SK-N-SH (cell line): Measurements from ENCODE around the gene POU2F1. TPM values are rescaled to one million over a fixed set of nuclear protein-coding genes. Genes with fewer than 3 reads are reported as not detected.

Source experiments
- CTCF ChIA-PET: fragments of 300-600, 350-600 bp; formaldehyde crosslinking; extraction: SDS; loops from one replicate; lab custom pipeline; 2021; lab: Yijun Ruan, JAX
- POLR2A ChIA-PET: fragments of 350-600 bp; sonication (Branson Sonifier 250); formaldehyde crosslinking; extraction: SDS; loops from one replicate; lab custom pipeline; 2020; ENCODE audit warnings: antibody characterized with exemption, inconsistent platforms; lab: Yijun Ruan, JAX
- DNase-seq: peaks from one replicate; pipeline ENCODE4 v3.0.0; 2012
- H2AFZ ChIP-seq: fragments of 200-600 bp; sonication (generic); 2 replicates; pipeline ENCODE4 v1.8.1; 2016; ENCODE audit warnings: antibody characterized with exemption, mild to moderate bottlenecking, low read depth
- H3F3A ChIP-seq: fragments of 200-600 bp; sonication (generic); replicated peaks from 2 replicates; pipeline ENCODE3; 2016; ENCODE audit warnings: antibody characterized with exemption, mild to moderate bottlenecking; ENCODE audit not compliant: insufficient read depth
- H3K27ac ChIP-seq, 2 experiments: fragments of 200-500 bp in 1 of 2; fragments of 200-600 bp in 1 of 2; sonication (Bioruptor generic) in 1 of 2; sonication (generic), shearing (Covaris generic) in 1 of 2; 2 replicates each; pipeline versions ENCODE4 v1.5.1 to v1.6.1; 2014 to 2016; ENCODE audit warnings: low read depth in 2 of 2, inconsistent platforms in 1 of 2, low read length in 1 of 2, mild to moderate bottlenecking in 1 of 2, mixed read lengths in 1 of 2
- H3K27me3 ChIP-seq: fragments of 200-600 bp; sonication (generic), shearing (Covaris generic); 2 replicates; pipeline ENCODE4 v1.6.1; 2016; ENCODE audit warnings: mixed run types; ENCODE audit not compliant: insufficient read depth
- H3K36me3 ChIP-seq, 2 experiments: fragments of 200-500 bp in 1 of 2; fragments of 200-600 bp in 1 of 2; sonication (Bioruptor generic) in 1 of 2; sonication (generic) in 1 of 2; replicated peaks in 1 of 2; 2 replicates each; pipeline versions ENCODE3 to v1.5.1; 2014 to 2016; ENCODE audit warnings: low read length in 1 of 2, mild to moderate bottlenecking in 1 of 2; ENCODE audit not compliant: insufficient read depth in 2 of 2, control insufficient read depth in 1 of 2
- H3K4me1 ChIP-seq, 2 experiments: fragments of 200-500 bp in 1 of 2; fragments of 200-600 bp in 1 of 2; sonication (Bioruptor generic) in 1 of 2; sonication (generic), shearing (Covaris generic) in 1 of 2; 2 replicates each; pipeline versions ENCODE4 v1.5.1 to v1.6.1; 2014 to 2016; ENCODE audit warnings: low read depth in 1 of 2, low read length in 1 of 2, mixed run types in 1 of 2; ENCODE audit not compliant: insufficient read depth in 2 of 2, control insufficient read depth in 1 of 2
- H3K4me2 ChIP-seq: fragments of 200-600 bp; sonication (generic), shearing (Covaris generic); 2 replicates; pipeline ENCODE4 v1.6.1; 2017; ENCODE audit warnings: mixed run types
- H3K4me3 ChIP-seq, 2 experiments: fragments of 200-500 bp in 1 of 2; fragments of 200-600 bp in 1 of 2; sonication (Bioruptor generic) in 1 of 2; sonication (generic), shearing (Covaris generic) in 1 of 2; 2 replicates each; pipeline versions ENCODE4 v1.5.1 to v1.8.1; 2014 to 2016; ENCODE audit warnings: low read depth in 2 of 2, inconsistent platforms in 1 of 2, low read length in 1 of 2, mild to moderate bottlenecking in 1 of 2, mixed read lengths in 1 of 2, moderate library complexity in 1 of 2
- H3K79me2 ChIP-seq: fragments of 200-600 bp; sonication (generic); 2 replicates; pipeline ENCODE4 v1.8.1; 2017; ENCODE audit warnings: mild to moderate bottlenecking; ENCODE audit not compliant: insufficient read depth
- H3K9ac ChIP-seq: fragments of 200-600 bp; sonication (generic); 2 replicates; pipeline ENCODE4 v1.6.1; 2017; ENCODE audit warnings: mixed run types
- H3K9me2 ChIP-seq: fragments of 200-600 bp; sonication (generic); 2 replicates; pipeline ENCODE4 v1.6.1; 2017; ENCODE audit warnings: mixed run types
- H3K9me3 ChIP-seq: fragments of 200-600 bp; sonication (generic); 2 replicates; pipeline ENCODE4 v1.6.1; 2017; ENCODE audit warnings: mixed run types, mild to moderate bottlenecking, moderate library complexity
- H4K20me1 ChIP-seq: fragments of 200-600 bp; sonication (generic); 2 replicates; pipeline ENCODE4 v1.6.1; 2017; ENCODE audit warnings: mild to moderate bottlenecking, mixed run types; ENCODE audit not compliant: insufficient read depth
- FOXJ3 ChIP-seq: sonication (generic); formaldehyde crosslinking; IDR thresholded peaks from 2 replicates; pipeline ENCODE4 v1.5.1; 2020; ENCODE audit warnings: mild to moderate bottlenecking, missing genetic modification reagents
- FOXM1 ChIP-seq: IDR thresholded peaks from 2 replicates; pipeline ENCODE4 v1.4.0; 2012; ENCODE audit warnings: low read depth, mild to moderate bottlenecking
- GATA2 ChIP-seq: sonication (generic); formaldehyde crosslinking; IDR thresholded peaks from 2 replicates; pipeline ENCODE4 v1.5.0; 2020; ENCODE audit warnings: mild to moderate bottlenecking, missing genetic modification reagents
- JUND ChIP-seq: IDR thresholded peaks from 2 replicates; pipeline ENCODE4 v1.4.0; 2012
- NRF1 ChIP-seq: IDR thresholded peaks from 2 replicates; pipeline ENCODE4 v1.6.1; 2012; ENCODE audit warnings: low read depth, mild to moderate bottlenecking, low read length
- RAD21 ChIP-seq: IDR thresholded peaks from 2 replicates; pipeline ENCODE4 v1.6.1; 2012; ENCODE audit warnings: mild to moderate bottlenecking, low read length
- TCF12 ChIP-seq: IDR thresholded peaks from 2 replicates; pipeline ENCODE4 v1.4.0; 2012
- WGBS: methylation state at CpG from one replicate; pipeline ENCODE4 v1.1.6; 2017; ENCODE audit warnings: low lambda C conversion rate; 5-methylcytosine and 5-hydroxymethylcytosine counted together
- polyA plus RNA-seq, 3 experiments: library from polyadenylated mRNA; depleted of rRNA; stranded (reverse); fragments of >200 nt; gene quantifications; 2 replicates each; pipeline ENCODE4 v1.2.3, GENCODE V29; 2012
- TF ChIP-seq, protein P1 (sequence below): IDR thresholded peaks from 2 replicates; pipeline ENCODE4 v1.4.0; 2012; ENCODE audit warnings: low read depth, borderline replicate concordance
- TF ChIP-seq, protein P2 (sequence below): IDR thresholded peaks from 2 replicates; pipeline ENCODE4 v1.4.0; 2012; ENCODE audit warnings: low read depth

The POU2F1 gene
- polyA plus RNA-seq, 1 of the 3 experiments (the other 2 are of a cell fraction), result 1.2 TPM

DNA sequence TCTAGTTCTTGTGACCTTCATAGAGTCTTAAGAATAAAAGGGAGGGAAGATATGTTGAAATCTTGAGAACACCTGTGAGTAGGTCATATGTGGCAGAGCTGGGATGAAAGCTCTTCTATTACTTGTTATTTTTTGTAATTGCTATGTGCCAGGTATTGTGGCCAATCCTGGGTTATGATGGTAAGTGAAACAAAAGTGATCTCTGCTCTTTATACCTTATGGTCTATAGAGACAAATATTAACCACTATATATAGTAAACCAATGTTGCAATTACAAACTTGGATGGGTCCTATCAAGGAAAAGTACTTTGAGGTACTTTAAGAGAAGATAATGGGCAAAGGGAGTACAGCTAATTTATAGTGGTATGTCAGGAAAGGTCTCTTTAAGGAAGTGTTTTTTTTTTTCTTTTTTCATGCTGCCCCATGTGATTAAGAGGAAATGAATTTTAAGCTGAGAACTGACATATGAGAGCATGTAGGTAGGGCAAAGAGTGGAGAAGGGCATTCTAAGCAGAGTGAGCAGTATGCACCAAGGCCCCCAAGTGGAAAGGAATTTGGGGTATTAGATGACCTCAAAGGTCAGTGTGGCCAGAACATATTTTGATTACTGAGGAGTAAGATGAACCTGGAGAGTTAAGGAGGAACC, 43.3 kb downstream of the POU2F1 start (continued):
- TF ChIP-seq, protein P1, sequence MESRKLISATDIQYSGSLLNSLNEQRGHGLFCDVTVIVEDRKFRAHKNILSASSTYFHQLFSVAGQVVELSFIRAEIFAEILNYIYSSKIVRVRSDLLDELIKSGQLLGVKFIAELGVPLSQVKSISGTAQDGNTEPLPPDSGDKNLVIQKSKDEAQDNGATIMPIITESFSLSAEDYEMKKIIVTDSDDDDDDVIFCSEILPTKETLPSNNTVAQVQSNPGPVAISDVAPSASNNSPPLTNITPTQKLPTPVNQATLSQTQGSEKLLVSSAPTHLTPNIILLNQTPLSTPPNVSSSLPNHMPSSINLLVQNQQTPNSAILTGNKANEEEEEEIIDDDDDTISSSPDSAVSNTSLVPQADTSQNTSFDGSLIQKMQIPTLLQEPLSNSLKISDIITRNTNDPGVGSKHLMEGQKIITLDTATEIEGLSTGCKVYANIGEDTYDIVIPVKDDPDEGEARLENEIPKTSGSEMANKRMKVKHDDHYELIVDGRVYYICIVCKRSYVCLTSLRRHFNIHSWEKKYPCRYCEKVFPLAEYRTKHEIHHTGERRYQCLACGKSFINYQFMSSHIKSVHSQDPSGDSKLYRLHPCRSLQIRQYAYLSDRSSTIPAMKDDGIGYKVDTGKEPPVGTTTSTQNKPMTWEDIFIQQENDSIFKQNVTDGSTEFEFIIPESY, result no peak
- TF ChIP-seq TCF12, result no peak

GRCh38 chr1:167266965-167267364, 46.3 kb downstream of the POU2F1 start:
- H3K36me3 ChIP-seq, result no peaks in the 10 kb centered on the region
- no peaks in the 10 kb centered on the region for H3K9me2 ChIP-seq
- H3K9ac ChIP-seq, result no peak overlapping the region
- ChIA-PET CTCF (interaction anchor here (0.7 to 6.4 kb wide), 33 partner anchors 10 to 287 kb away, joined by 3 to 110 read pairs (median 8); partner anchors contain the start of genes CREG1 and POU2F1), POLR2A (no interaction called here)
- TF ChIP-seq NRF1, result no peak
- H3K4me2 ChIP-seq, result no peak overlapping the region
- no peaks in the 10 kb centered on the region for H3K27me3 ChIP-seq
- no peak overlapping the region for H3K4me3 ChIP-seq
- peaks cover 13% of the 10 kb centered on the region; the same call in 1 of the 2 replicates for H3K79me2 ChIP-seq
- no peak overlapping the region for H2AFZ ChIP-seq
- no peak for DNase-seq
- peaks cover 14% of the 10 kb centered on the region for H4K20me1 ChIP-seq
- H3K27ac ChIP-seq, result no peak overlapping the region
- H3F3A ChIP-seq, result no peaks in the 10 kb centered on the region
- peaks cover 0 to 8% of the 10 kb centered on the region in 2 experiments; a peak in 2 of 4 replicates for H3K4me1 ChIP-seq
- H3K9me3 ChIP-seq, result no peaks in the 10 kb centered on the region

GRCh38 chr1:167268347-167268787, 47.7 kb downstream of the POU2F1 start:
- CTCF ChIA-PET, result interaction anchor here (0.6 to 6.4 kb wide), 69 partner anchors 11 to 297 kb away, joined by 3 to 110 read pairs (median 5); partner anchors contain the start of genes CREG1 and POU2F1
- Histone ChIP-seq H3K4me2 (no peak overlapping the region), H3K9me2 (no peaks in the 10 kb centered on the region), H3K27ac (no peak overlapping the region), H2AFZ (no peak overlapping the region)
- no peak for DNase-seq
- no peak for TF ChIP-seq RAD21
- TF ChIP-seq JUND, result no peak
- no peak for TF ChIP-seq GATA2 (CRISPR knock-in tag)
- TF ChIP-seq, protein P2, sequence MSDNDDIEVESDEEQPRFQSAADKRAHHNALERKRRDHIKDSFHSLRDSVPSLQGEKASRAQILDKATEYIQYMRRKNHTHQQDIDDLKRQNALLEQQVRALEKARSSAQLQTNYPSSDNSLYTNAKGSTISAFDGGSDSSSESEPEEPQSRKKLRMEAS, result no peak
- no peak for TF ChIP-seq FOXM1
- no peak for TF ChIP-seq FOXJ3 (CRISPR knock-in tag)
- TF ChIP-seq NRF1, result no peak
- TF ChIP-seq, all 33 proteins: peak for 0
- POLR2A ChIA-PET, result interaction anchor here (0.9 kb wide), 1 partner anchor 186 kb away, joined by 3 read pairs; no protein-coding TSS in a partner anchor
- Histone ChIP-seq H3K36me3 (no peaks in the 10 kb centered on the region), H3K4me3 (no peak overlapping the region), H3K9ac (no peak overlapping the region), H3K9me3 (no peaks in the 10 kb centered on the region), H3F3A (no peaks in the 10 kb centered on the region), H3K4me1 (peaks cover 4 to 5% of the 10 kb centered on the region in 2 experiments; a peak in 3 of 4 replicates), H3K27me3 (no peaks in the 10 kb centered on the region), H3K79me2 (peaks cover 13% of the 10 kb centered on the region; the same call in 1 of the 2 replicates), H4K20me1 (peaks cover 14% of the 10 kb centered on the region)
- WGBS, result 91% methylated on average over 2 of the region's 2 CpGs
